SK-N-MC (cell line): ENCODE data around the gene DYNLT4.
"Not testable (repeated sequence)": the region's sequence is repeated elsewhere in the genome, so short reads cannot be mapped to it uniquely, and the experiment has no call there.

Experiments
- DNase-seq: peaks from one replicate; pipeline ENCODE4 v3.0.0-alpha.2; 2011; ENCODE audit warnings: low read depth, low spot score
- H3K27ac ChIP-seq: fragments of 200-600 bp; sonication (generic); 2 replicates; pipeline ENCODE4 v1.5.1; 2016; ENCODE audit warnings: mixed run types
- H3K36me3 ChIP-seq: fragments of 200-600 bp; sonication (generic); 2 replicates; pipeline ENCODE4 v1.6.1; 2017; ENCODE audit warnings: antibody characterized with exemption, low read length, mixed read lengths; ENCODE audit not compliant: insufficient read depth
- H3K4me3 ChIP-seq: fragments of 200-600 bp; sonication (generic); 2 replicates; pipeline ENCODE4 v1.5.1; 2016
- H3K9ac ChIP-seq: fragments of 200-600 bp; sonication (generic); 2 replicates; pipeline ENCODE4 v1.8.0; 2017; ENCODE audit warnings: mixed run types, mixed read lengths; ENCODE audit not compliant: insufficient read length
- H3K9me3 ChIP-seq: fragments of 200-600 bp; sonication (generic); 2 replicates; pipeline ENCODE4 v1.6.1; 2017; ENCODE audit warnings: low read depth, mild to moderate bottlenecking, antibody characterized with exemption, low read length, moderate library complexity, mixed read lengths
- EZH2 ChIP-seq: fragments of 200-600 bp; sonication (generic); IDR thresholded peaks from one replicate; pipeline ENCODE4 v1.6.1; 2017; ENCODE audit warnings: antibody characterized with exemption
- FOXP2 ChIP-seq: optimal IDR thresholded peaks from 2 replicates; pipeline ENCODE3; 2011; ENCODE audit warnings: mild to moderate bottlenecking, moderate library complexity; ENCODE audit not compliant: insufficient read depth; ENCODE audit errors: extremely low read length, control extremely low read depth
- POLR2AphosphoS5 ChIP-seq: IDR thresholded peaks from 2 replicates; pipeline ENCODE4 v1.6.1; 2012; ENCODE audit warnings: mild to moderate bottlenecking, low read depth, low read length, borderline replicate concordance

Gene DYNLT4

GRCh38 chr1:44830900-44831304 lies 23.8 kb upstream of the DYNLT4 start:
- Histone ChIP-seq H3K36me3 (no peaks in the 10 kb centered on the region), H3K9ac (peak overlapping the region; percentile 56), H3K27ac (peak overlapping the region; percentile 49), H3K9me3 (no peaks in the 10 kb centered on the region), H3K4me3 (peak overlapping the region; percentile 23; the same call in 1 of the 2 replicates)
- TF ChIP-seq POLR2AphosphoS5 (no peak), FOXP2 (no peak), EZH2 (no peak)
- DNase-seq: no peak

DNA sequence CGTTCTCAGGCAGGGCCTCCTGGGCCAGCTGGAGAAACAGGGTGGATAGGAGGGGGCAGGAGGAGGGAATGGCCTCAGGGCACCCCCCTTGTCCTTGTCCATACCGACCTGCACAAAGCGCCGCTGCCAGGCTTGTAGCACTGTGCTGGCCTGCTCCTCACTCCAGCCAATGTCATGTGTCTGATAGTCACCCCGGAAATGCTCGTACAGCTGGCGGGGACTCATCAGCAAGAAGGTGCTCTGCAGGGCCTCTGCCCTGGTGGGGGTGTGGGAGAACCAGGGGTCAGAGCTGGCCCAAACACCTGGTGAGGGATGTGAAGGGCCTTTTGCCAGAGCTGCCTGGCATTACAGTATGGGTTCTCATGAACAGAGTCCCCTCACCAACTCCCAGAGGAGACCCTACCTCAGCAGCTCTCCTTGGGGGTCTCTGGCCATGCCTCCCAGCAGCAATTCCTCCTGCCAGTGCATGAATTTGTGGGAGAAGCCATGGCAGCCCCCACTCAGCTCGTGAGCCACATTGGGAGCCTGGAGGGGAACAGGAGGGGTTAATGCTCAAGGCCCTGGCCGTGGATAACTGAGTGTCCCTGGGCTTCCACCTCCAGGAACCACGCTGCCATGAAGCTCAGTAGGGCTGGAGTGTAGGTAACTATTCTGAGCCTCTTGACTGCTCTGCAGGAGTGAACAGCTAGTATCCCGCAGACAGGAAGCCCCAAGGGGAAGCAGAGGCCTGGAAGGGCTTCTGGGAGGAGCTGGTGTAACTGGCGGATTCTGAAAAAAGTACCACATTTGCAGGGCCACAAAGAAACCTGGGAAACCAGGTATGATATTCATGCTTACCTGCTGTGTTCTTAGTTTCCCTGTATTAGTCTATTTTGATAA lies 22.6 kb upstream of the DYNLT4 start:
- peak overlapping the region; percentile 7; the same call in 1 of the 2 replicates for H3K4me3 ChIP-seq
- no peaks in the 10 kb centered on the region for H3K36me3 ChIP-seq
- no peak for DNase-seq
- no peak for TF ChIP-seq FOXP2
- TF ChIP-seq POLR2AphosphoS5: no peak
- TF ChIP-seq EZH2: no peak
- no peak overlapping the region for H3K9ac ChIP-seq
- H3K9me3 ChIP-seq: no peaks in the 10 kb centered on the region
- no peak overlapping the region for H3K27ac ChIP-seq

DNA sequence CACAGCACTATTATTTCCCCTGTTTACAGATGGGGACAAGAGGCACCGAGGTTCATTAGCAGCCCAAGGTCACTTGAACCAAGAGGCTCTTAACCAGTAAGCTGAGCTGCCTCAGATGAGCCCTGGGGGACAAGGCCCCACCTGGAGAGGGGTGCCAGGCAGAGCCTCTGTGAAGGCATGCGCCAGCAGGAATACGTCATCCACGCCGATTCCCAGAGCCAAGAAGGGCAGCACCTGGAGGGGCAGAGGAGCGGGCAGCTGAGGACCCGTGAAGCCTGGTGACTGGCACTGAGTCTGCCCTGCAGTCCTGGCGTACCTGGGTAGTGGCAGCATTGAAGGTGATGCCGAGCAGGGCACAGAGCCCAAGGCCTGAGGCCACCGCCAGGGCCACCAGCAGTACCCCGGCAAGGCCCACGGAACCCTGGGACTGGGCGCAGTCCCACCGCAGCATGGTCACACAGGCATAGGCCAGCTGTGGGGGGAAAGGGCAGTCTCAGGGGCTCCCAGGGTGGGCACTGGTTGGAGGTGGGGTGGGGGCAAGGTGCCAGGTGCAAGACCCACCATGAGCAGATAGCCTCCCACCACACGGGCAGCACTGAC lies 21.8 kb upstream of the DYNLT4 start:
- TF ChIP-seq FOXP2 (no peak), EZH2 (no peak)
- H3K36me3 ChIP-seq: no peaks in the 10 kb centered on the region
- H3K9me3 ChIP-seq: no peaks in the 10 kb centered on the region
- H3K9ac ChIP-seq: no peak overlapping the region
- no peak overlapping the region for H3K4me3 ChIP-seq
- DNase-seq: no peak
- no peak overlapping the region for H3K27ac ChIP-seq

- DNase-seq: no peak
- H3K9ac ChIP-seq: no peak overlapping the region
- TF ChIP-seq EZH2 (no peak), POLR2AphosphoS5 (no peak), FOXP2 (no peak)
- no peaks in the 10 kb centered on the region for H3K36me3 ChIP-seq
- no peak overlapping the region for H3K4me3 ChIP-seq
- H3K9me3 ChIP-seq: no peaks in the 10 kb centered on the region
- no peak overlapping the region for H3K27ac ChIP-seq
Measured at GRCh38 chr1:44828003-44828651, 21.0 kb upstream of the DYNLT4 start.

GRCh38 chr1:44827197-44828002 lies 20.2 kb upstream of the DYNLT4 start:
- DNase-seq: no peak
- Histone ChIP-seq H3K9ac (no peak overlapping the region), H3K4me3 (no peak overlapping the region), H3K27ac (no peak overlapping the region), H3K9me3 (no peaks in the 10 kb centered on the region), H3K36me3 (no peaks in the 10 kb centered on the region)
- TF ChIP-seq FOXP2 (no peak), EZH2 (no peak), POLR2AphosphoS5 (no peak)

- H3K36me3 ChIP-seq: no peaks in the 10 kb centered on the region
- DNase-seq: no peak
- H3K9me3 ChIP-seq: no peaks in the 10 kb centered on the region
- H3K27ac ChIP-seq: no peak overlapping the region
- H3K9ac ChIP-seq: no peak overlapping the region
- TF ChIP-seq FOXP2 (no peak), POLR2AphosphoS5 (no peak), EZH2 (no peak)
- H3K4me3 ChIP-seq: no peak overlapping the region
Measured at GRCh38 chr1:44826375-44827196, 19.4 kb upstream of the DYNLT4 start.

- H3K36me3 ChIP-seq, DNase-seq, H3K9ac ChIP-seq, H3K9me3 ChIP-seq, H3K4me3 ChIP-seq, H3K27ac ChIP-seq: not testable (repeated sequence)
Measured at GRCh38 chr1:44824392-44824791, 17.2 kb upstream of the DYNLT4 start.
